ENCODE results near the gene MMP11. TPM values are rescaled to one million over a fixed set of nuclear protein-coding genes. Genes with fewer than 3 reads are reported as not detected.

MMP11 gene
- polyA plus RNA-seq, 1 of the 3 experiments (the other 2 are of a cell fraction) = 64.4 TPM

- no peak overlapping the region for H3K4me2 ChIP-seq
- ChIA-PET POLR2A (no interaction called here), CTCF (no interaction called here)
- no peak overlapping the region for H3K9ac ChIP-seq
- no peaks in the 10 kb centered on the region for H3F3A ChIP-seq (replicated peaks; ENCODE audit: insufficient read depth)
- H3K9me3 ChIP-seq = no peaks in the 10 kb centered on the region
- no peaks in the 10 kb centered on the region for H3K4me1 ChIP-seq (ENCODE audit: control insufficient read depth in 1 of 2, insufficient read depth in 2 of 2, low read depth in 1 of 2, low read length in 1 of 2)
- H3K27ac ChIP-seq (ENCODE audit: low read depth in 2 of 2, low read length in 1 of 2) = no peak overlapping the region
- H3K27me3 ChIP-seq (ENCODE audit: insufficient read depth) = no peaks in the 10 kb centered on the region
- no peak overlapping the region for H3K4me3 ChIP-seq (ENCODE audit: low read depth in 2 of 2, low read length in 1 of 2)
- 96% methylated on average over 7 of the region's 11 CpGs for WGBS (ENCODE audit: low lambda C conversion rate)
- H2AFZ ChIP-seq (ENCODE audit: low read depth) = no peak overlapping the region
- TF ChIP-seq MAX (IDR thresholded peaks at IDR 0.05; ENCODE audit: low read depth) = no peak
- TF ChIP-seq JUND (IDR thresholded peaks at IDR 0.05) = no peak
- no peak for TF ChIP-seq REST (IDR thresholded peaks at IDR 0.05; ENCODE audit: low read depth, low read length)
- TF ChIP-seq EZH2phosphoT487 (IDR thresholded peaks at IDR 0.05; ENCODE audit: borderline replicate concordance, low read depth) = no peak
- TF ChIP-seq TEAD4 (IDR thresholded peaks at IDR 0.05; ENCODE audit: borderline replicate concordance, insufficient read depth) = no peak
- TF ChIP-seq MXI1 (IDR thresholded peaks at IDR 0.05; ENCODE audit: low read depth, low read length) = no peak
- no peak for TF ChIP-seq GABPA (IDR thresholded peaks at IDR 0.05; ENCODE audit: low read depth)
- H3K9me2 ChIP-seq = no peaks in the 10 kb centered on the region
- H3K36me3 ChIP-seq (replicated peaks in 1 of 2; ENCODE audit: control insufficient read depth in 1 of 2, insufficient read depth in 2 of 2, low read length in 1 of 2) = peaks cover 43 to 67% of the 10 kb centered on the region in 2 experiments
- DNase-seq = no peak
- H4K20me1 ChIP-seq (ENCODE audit: insufficient read depth) = no peaks in the 10 kb centered on the region
- 0 out of 2 replicates have a peak, but pooled peaks cover 2% of the 10 kb centered on the region for H3K79me2 ChIP-seq (ENCODE audit: insufficient read depth)
Measured at GRCh38 chr22:23801238-23801821, 28.7 kb downstream of the MMP11 start.

- 0 out of 2 replicates have a peak, but pooled peaks cover 2% of the 10 kb centered on the region for H3K79me2 ChIP-seq (ENCODE audit: insufficient read depth)
- no peak overlapping the region for H3K27ac ChIP-seq (ENCODE audit: low read depth in 2 of 2, low read length in 1 of 2)
- POLR2A ChIA-PET = no interaction called here
- no peak overlapping the region for H3K4me2 ChIP-seq
- H3K9me2 ChIP-seq = no peaks in the 10 kb centered on the region
- no peaks in the 10 kb centered on the region for H3K27me3 ChIP-seq (ENCODE audit: insufficient read depth)
- H4K20me1 ChIP-seq (ENCODE audit: insufficient read depth) = no peaks in the 10 kb centered on the region
- CTCF ChIA-PET = interaction anchor here (0.5 kb wide), 1 partner anchor 396 kb away, joined by 3 read pairs; no protein-coding TSS in a partner anchor
- H3K4me3 ChIP-seq (ENCODE audit: low read depth in 2 of 2, low read length in 1 of 2) = no peak overlapping the region
- no peaks in the 10 kb centered on the region for H3K9me3 ChIP-seq
- H2AFZ ChIP-seq (ENCODE audit: low read depth) = no peak overlapping the region
- DNase-seq = no peak
- H3F3A ChIP-seq (replicated peaks; ENCODE audit: insufficient read depth) = no peaks in the 10 kb centered on the region
- no peak overlapping the region for H3K9ac ChIP-seq
- 96% methylated on average over 8 of the region's 8 CpGs for WGBS (ENCODE audit: low lambda C conversion rate)
- no peaks in the 10 kb centered on the region for H3K4me1 ChIP-seq (ENCODE audit: control insufficient read depth in 1 of 2, insufficient read depth in 2 of 2, low read depth in 1 of 2, low read length in 1 of 2)
- H3K36me3 ChIP-seq (replicated peaks in 1 of 2; ENCODE audit: control insufficient read depth in 1 of 2, insufficient read depth in 2 of 2, low read length in 1 of 2) = peaks cover 46 to 64% of the 10 kb centered on the region in 2 experiments
- TF ChIP-seq GABPA (IDR thresholded peaks at IDR 0.05; ENCODE audit: low read depth) = no peak
Measured at GRCh38 chr22:23801886-23802377, 29.3 kb downstream of the MMP11 start.

Data from SK-N-SH (cell line).